ENCODE results near the gene JAKMIP3. TPM values are rescaled to one million over a fixed set of nuclear protein-coding genes. Genes with fewer than 3 reads are reported as not detected.

Gene JAKMIP3
- total RNA-seq, 1 donor from 2014 or later: not detected

DNA sequence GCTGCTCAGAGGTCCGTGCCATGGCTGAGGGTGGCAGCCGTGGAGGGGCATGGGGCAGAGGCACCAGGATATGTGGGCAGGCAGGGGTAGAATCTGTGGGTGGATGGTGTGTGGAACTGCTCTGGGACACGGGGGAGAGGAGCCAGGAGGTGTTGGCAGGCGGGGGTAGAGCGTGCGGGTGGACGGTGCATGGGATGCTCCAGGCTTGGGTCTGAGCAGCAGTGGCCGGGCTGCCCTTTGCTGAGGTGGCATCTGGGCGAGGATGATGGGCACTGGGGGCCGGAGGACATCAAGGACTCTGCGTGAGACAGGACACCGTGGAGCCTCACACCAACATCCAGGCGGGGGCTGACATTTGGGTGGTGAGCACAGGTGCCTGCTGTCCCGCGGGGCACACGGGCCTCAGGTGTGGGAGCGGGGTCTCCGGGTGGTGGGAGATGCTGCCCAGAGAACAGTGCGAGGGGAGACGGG is 46.2 kb downstream of the JAKMIP3 start:
- H3K9me3 ChIP-seq: no peaks in the 10 kb centered on the region
- H3K4me1 ChIP-seq: no peaks in the 10 kb centered on the region
- H3K4me3 ChIP-seq: no peak overlapping the region
- TF ChIP-seq, protein P1, sequence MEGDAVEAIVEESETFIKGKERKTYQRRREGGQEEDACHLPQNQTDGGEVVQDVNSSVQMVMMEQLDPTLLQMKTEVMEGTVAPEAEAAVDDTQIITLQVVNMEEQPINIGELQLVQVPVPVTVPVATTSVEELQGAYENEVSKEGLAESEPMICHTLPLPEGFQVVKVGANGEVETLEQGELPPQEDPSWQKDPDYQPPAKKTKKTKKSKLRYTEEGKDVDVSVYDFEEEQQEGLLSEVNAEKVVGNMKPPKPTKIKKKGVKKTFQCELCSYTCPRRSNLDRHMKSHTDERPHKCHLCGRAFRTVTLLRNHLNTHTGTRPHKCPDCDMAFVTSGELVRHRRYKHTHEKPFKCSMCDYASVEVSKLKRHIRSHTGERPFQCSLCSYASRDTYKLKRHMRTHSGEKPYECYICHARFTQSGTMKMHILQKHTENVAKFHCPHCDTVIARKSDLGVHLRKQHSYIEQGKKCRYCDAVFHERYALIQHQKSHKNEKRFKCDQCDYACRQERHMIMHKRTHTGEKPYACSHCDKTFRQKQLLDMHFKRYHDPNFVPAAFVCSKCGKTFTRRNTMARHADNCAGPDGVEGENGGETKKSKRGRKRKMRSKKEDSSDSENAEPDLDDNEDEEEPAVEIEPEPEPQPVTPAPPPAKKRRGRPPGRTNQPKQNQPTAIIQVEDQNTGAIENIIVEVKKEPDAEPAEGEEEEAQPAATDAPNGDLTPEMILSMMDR (IDR thresholded peaks at IDR 0.05): no peak
- DNase-seq (ENCODE audit: low spot score in 2 of 2): peak in 1 of 2 donors; percentile 42
- intact Hi-C loops (cut with DNase I): no loop called here
- H3K36me3 ChIP-seq: no peaks in the 10 kb centered on the region
- no peaks in the 10 kb centered on the region for H3K27me3 ChIP-seq
- no peak overlapping the region for H3K27ac ChIP-seq

DNA sequence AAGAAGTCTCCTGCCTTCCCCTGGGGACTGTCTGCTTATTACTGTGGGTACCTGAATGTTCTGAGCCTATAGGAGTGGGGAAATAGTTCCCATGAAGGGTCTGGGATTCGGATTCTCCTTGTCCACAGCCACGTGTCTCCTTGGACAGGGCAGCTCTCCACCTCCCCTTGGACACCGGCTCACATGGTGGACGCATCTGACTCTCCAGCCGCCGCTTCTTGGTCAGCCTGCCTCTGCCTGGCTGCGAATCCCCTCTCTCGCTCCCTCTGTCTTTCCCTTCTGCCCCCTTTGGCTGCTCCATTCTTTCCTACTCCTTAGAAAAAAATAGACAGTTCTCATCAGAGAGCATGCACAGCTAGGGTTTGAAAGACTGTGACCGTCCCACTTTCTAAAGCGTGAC is 46.9 kb downstream of the JAKMIP3 start:
- H3K27ac ChIP-seq: no peak overlapping the region
- no peaks in the 10 kb centered on the region for H3K9me3 ChIP-seq
- H3K4me1 ChIP-seq: no peaks in the 10 kb centered on the region
- intact Hi-C loops (cut with DNase I): no loop called here
- no peaks in the 10 kb centered on the region for H3K27me3 ChIP-seq
- no peak overlapping the region for H3K4me3 ChIP-seq
- peak in 1 of 2 donors; percentile 42 for DNase-seq (ENCODE audit: low spot score in 2 of 2)
- TF ChIP-seq, protein P1 (IDR thresholded peaks at IDR 0.05): no peak
- no peaks in the 10 kb centered on the region for H3K36me3 ChIP-seq

DNA sequence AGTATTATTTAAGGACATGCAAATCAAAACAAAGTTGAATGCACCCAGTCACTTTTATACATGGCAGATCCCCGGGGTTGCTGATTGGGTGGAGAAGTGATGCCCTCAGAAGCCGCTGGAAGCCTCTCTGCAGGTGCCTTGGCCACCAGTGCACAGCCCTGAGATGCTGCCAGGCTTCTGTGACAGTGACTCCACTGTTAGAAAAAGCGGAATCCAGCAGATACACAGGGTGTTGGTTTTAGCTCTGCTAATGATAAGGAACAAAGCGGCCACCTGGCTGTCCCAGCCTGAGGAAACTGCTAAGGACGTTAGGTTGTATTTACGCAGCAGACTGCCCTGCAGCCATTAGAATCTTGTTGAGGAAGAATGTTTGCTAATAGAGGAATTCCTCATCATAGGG is 47.5 kb downstream of the JAKMIP3 start:
- no peaks in the 10 kb centered on the region for H3K4me1 ChIP-seq
- no peaks in the 10 kb centered on the region for H3K36me3 ChIP-seq
- no peak overlapping the region for H3K4me3 ChIP-seq
- no peak overlapping the region for H3K27ac ChIP-seq
- peak in 1 of 2 donors; percentile 39 for DNase-seq (ENCODE audit: low spot score in 2 of 2)
- TF ChIP-seq, protein P1 (IDR thresholded peaks at IDR 0.05): no peak
- no peaks in the 10 kb centered on the region for H3K27me3 ChIP-seq
- intact Hi-C loops (cut with DNase I): no loop called here
- no peaks in the 10 kb centered on the region for H3K9me3 ChIP-seq

DNA sequence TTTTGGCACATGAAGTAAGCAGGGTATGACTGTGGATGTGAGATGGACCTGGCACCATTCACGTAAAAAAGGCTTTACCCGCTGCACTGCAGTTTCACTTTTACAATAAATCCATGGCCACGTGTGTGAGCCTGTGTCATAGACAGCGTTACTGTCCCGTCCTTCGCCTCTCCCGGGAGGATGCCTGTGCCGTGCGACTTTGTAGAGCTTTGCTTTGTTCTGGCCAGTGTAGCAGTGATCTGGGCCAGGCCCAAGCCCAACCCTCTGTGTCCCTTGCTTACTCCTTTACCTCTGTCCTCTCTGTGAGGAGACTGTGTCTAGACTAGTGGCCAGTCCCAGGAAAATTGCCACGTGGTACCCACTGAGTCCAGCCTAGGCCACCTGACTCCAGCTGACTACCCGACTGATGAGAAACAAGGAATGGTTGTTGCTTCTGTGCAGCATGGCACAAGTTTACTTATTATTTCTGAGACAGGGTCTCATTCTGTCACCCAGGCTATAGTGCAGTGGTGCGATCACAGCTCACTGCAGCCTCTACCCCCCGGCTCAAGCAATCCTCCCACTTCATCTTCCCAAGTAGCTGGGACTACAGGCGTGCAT is 48.1 kb downstream of the JAKMIP3 start:
- intact Hi-C loops (cut with DNase I): no loop called here
- Histone ChIP-seq H3K27ac (no peak overlapping the region), H3K9me3 (no peaks in the 10 kb centered on the region), H3K4me3 (no peak overlapping the region), H3K4me1 (no peaks in the 10 kb centered on the region), H3K27me3 (no peaks in the 10 kb centered on the region), H3K36me3 (no peaks in the 10 kb centered on the region)
- TF ChIP-seq, protein P1 (IDR thresholded peaks at IDR 0.05): no peak
- DNase-seq (ENCODE audit: low spot score in 2 of 2): peak in 1 of 2 donors; percentile 35

DNA sequence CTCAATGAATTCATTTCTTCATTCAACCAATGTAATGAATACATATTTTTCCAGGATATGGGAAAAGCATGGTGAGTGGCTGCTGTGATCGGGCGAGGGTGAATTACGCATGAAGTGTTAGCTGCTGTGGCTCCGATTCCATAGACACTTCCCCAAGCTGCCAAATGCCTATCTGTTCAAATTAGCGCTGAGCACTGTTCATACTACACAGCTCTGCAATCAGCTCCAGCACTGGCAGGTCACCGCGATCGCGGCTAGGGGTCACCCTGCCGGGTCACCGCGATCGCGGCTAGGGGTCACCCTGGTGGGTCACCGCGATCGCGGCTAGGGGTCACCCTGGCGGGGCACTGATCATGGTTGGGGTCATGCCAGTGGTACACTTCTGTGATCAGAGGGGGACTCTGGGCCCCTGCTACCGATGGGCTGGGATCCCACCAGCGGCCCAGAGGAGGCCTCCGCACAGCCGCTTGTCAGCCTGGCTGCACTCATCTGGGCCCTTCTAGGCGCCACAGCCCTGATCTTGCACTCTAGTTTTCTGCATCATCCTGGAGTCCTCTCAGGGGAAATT is 49.3 kb downstream of the JAKMIP3 start:
- H3K27ac ChIP-seq: no peak overlapping the region
- no peaks in the 10 kb centered on the region for H3K27me3 ChIP-seq
- H3K36me3 ChIP-seq: no peaks in the 10 kb centered on the region
- intact Hi-C loops (cut with DNase I): no loop called here
- peak in 1 of 2 donors; percentile 56 for DNase-seq (ENCODE audit: low spot score in 2 of 2)
- no peak overlapping the region for H3K4me3 ChIP-seq
- H3K4me1 ChIP-seq: no peaks in the 10 kb centered on the region
- no peaks in the 10 kb centered on the region for H3K9me3 ChIP-seq
- TF ChIP-seq, protein P1 (IDR thresholded peaks at IDR 0.05): no peak

Other genes with a start within 250 kb of the JAKMIP3 start
- gene PPP2R2D, start 164.9 kb upstream of the JAKMIP3 start, total RNA-seq: 11.8 TPM
- gene BNIP3, start 84.0 kb upstream of the JAKMIP3 start, total RNA-seq: 18.3 TPM
- gene DPYSL4, start 121.0 kb downstream of the JAKMIP3 start, total RNA-seq: not detected
- 16.2 TPM for gene STK32C, start 242.0 kb downstream of the JAKMIP3 start, total RNA-seq